Tibial nerve (tissue), 4 donors: ENCODE results near the gene FAM83G.

Source experiments
- CTCF ChIP-seq, 5 experiments: fragments of 200-600 bp in 3 of 5; fragments of 450-650 bp in 2 of 5; sonication (generic) in 3 of 5; IDR thresholded peaks; one replicate each; pipeline ENCODE4 v1.5.1; 2016 to 2019; ENCODE audit warnings: antibody characterized with exemption in 5 of 5, mild to moderate bottlenecking in 3 of 5, moderate library complexity in 2 of 5
- EP300 ChIP-seq, 2 donors: sonication (generic); formaldehyde crosslinking; IDR thresholded peaks; one replicate each; pipeline ENCODE4 v1.6.1; 2017; ENCODE audit warnings: antibody characterized with exemption in 2 of 2, mild to moderate bottlenecking in 1 of 2
- POLR2A ChIP-seq, 2 donors: fragments of 450-650 bp; IDR thresholded peaks; one replicate each; pipeline ENCODE4 v1.6.1; 2017; ENCODE audit warnings: antibody characterized with exemption in 2 of 2, mild to moderate bottlenecking in 2 of 2, moderate library complexity in 2 of 2

GRCh38 chr17:18921485-18921884 is 83.1 kb downstream of the FAM83G start:
- TF ChIP-seq CTCF (IDR thresholded peaks at IDR 0.05) (no peak), POLR2A (IDR thresholded peaks at IDR 0.05) (no peak), EP300 (IDR thresholded peaks at IDR 0.05) (no peak)
